HepG2 (cell line): ENCODE data around the gene BIRC6. TPM values are rescaled to one million over a fixed set of nuclear protein-coding genes. Genes with fewer than 3 reads are reported as not detected.

Source experiments
- ATAC-seq: fragments of 200-7000 bp; cut with Tn5 transposase; 3 replicates; pipeline ENCODE4 v1.9.1; 2020; ENCODE audit warnings: mild to moderate bottlenecking, moderate library complexity
- BruUV-seq: library from RNA; stranded (reverse); fragments of 400-500 nt; replicated peaks from 2 replicates; lab custom pipeline; 2021; lab: Mats Ljungman, UMichigan
- CTCF ChIA-PET: fragments of 300-600 bp; formaldehyde crosslinking; extraction: SDS; loops from one replicate; lab custom pipeline; 2021; ENCODE audit warnings: low total read pairs, inconsistent platforms, low intra/inter-chr PET ratio; lab: Yijun Ruan, JAX
- POLR2A ChIA-PET: fragments of 350-600 bp; sonication (Branson Sonifier 250); formaldehyde crosslinking; loops from one replicate; lab custom pipeline; 2020; ENCODE audit warnings: antibody characterized with exemption, inconsistent platforms; lab: Yijun Ruan, JAX
- DNase-seq: peaks from one replicate; pipeline ENCODE4 v3.0.0-alpha.2; 2015; ENCODE audit warnings: low spot score
- FAIRE-seq: peaks from 3 replicates; lab custom pipeline; 2011; peaks lifted over from hg19 to GRCh38; lab: Jason Lieb, UNC
- H2AFZ ChIP-seq: one replicate; pipeline ENCODE4 v1.6.1; 2011; ENCODE audit warnings: low read length, inconsistent platforms
- H3K27ac ChIP-seq: fragments of 300-600 bp; 3 replicates; pipeline ENCODE4 v1.8.0; 2011; ENCODE audit warnings: mixed run types, mild to moderate bottlenecking, mixed read lengths, low read length, inconsistent platforms; ENCODE audit not compliant: insufficient read depth; ENCODE audit errors: extremely low read length
- H3K27me3 ChIP-seq, 2 experiments: fragments of 200-600 bp in 1 of 2; 2 replicates in 1 of 2; 3 replicates in 1 of 2; pipeline versions ENCODE4 v1.6.0 to v1.8.0; 2011; ENCODE audit warnings: low read length in 2 of 2, mild to moderate bottlenecking in 2 of 2, moderate library complexity in 2 of 2, inconsistent platforms in 1 of 2; ENCODE audit not compliant: insufficient read depth in 2 of 2, control insufficient read depth in 1 of 2
- H3K36me3 ChIP-seq, 2 experiments: fragments of 200-600 bp in 1 of 2; replicated peaks in 1 of 2; 2 replicates in 1 of 2; 3 replicates in 1 of 2; pipeline versions ENCODE4 v1.5.1 to v1.8.0; 2011; ENCODE audit warnings: low read length in 2 of 2, inconsistent platforms in 1 of 2; ENCODE audit not compliant: insufficient read depth in 2 of 2, control insufficient read depth in 1 of 2
- H3K4me1 ChIP-seq: 2 replicates; pipeline ENCODE4 v1.5.1; 2012; ENCODE audit warnings: low read length, inconsistent platforms; ENCODE audit not compliant: insufficient read depth
- H3K4me2 ChIP-seq: 2 replicates; pipeline ENCODE4 v1.6.0; 2011; ENCODE audit warnings: low read depth, low read length, inconsistent platforms
- H3K4me3 ChIP-seq, 3 experiments: fragments of 200-600 bp in 1 of 3; sonication (generic), shearing (Covaris generic) in 1 of 3; replicated peaks in 1 of 3; 2 replicates each; pipeline ENCODE4 v1.5.1; 2011 to 2016; ENCODE audit warnings: low read length in 3 of 3, inconsistent platforms in 2 of 3, low read depth in 2 of 3, mild to moderate bottlenecking in 2 of 3, control low read depth in 1 of 3, mixed read lengths in 1 of 3; ENCODE audit not compliant: insufficient read depth in 1 of 3
- H3K79me2 ChIP-seq: one replicate; pipeline ENCODE4 v1.6.1; 2011; ENCODE audit warnings: low read length, inconsistent platforms; ENCODE audit not compliant: insufficient read depth
- H3K9ac ChIP-seq: 2 replicates; pipeline ENCODE4 v1.6.0; 2011; ENCODE audit warnings: mild to moderate bottlenecking, low read depth, low read length, inconsistent platforms; ENCODE audit not compliant: insufficient read depth
- H3K9me3 ChIP-seq: 2 replicates; pipeline ENCODE4 v1.5.1; 2012; ENCODE audit warnings: mild to moderate bottlenecking, low read length
- H4K20me1 ChIP-seq: 2 replicates; pipeline ENCODE4 v1.6.0; 2011; ENCODE audit warnings: inconsistent platforms, mild to moderate bottlenecking, low read length, moderate library complexity; ENCODE audit not compliant: insufficient read depth
- CEBPZ ChIP-seq: IDR thresholded peaks from 2 replicates; pipeline ENCODE4 v1.6.1; 2012; ENCODE audit warnings: low read length, improper control_type of control experiment
- ESRRA ChIP-seq: sonication (generic); formaldehyde crosslinking; IDR thresholded peaks from 2 replicates; pipeline ENCODE4 v1.5.1; 2020; ENCODE audit warnings: mild to moderate bottlenecking, low read depth, missing genetic modification reagents
- HNRNPK ChIP-seq: fragments of 200-400 bp; formaldehyde crosslinking; IDR thresholded peaks from 2 replicates; pipeline ENCODE4 v1.6.1; 2018; ENCODE audit warnings: low read length, low read depth, moderate library complexity, mild to moderate bottlenecking; ENCODE audit not compliant: poor library complexity, severe bottlenecking
- MAFF ChIP-seq: IDR thresholded peaks from 2 replicates; pipeline ENCODE4 v1.6.1; 2011; ENCODE audit warnings: low read depth, low read length, improper control_type of control experiment
- MAFK ChIP-seq, 2 experiments: IDR thresholded peaks in 1 of 2; conservative IDR thresholded peaks in 1 of 2; 2 replicates each; pipeline ENCODE4 v1.6.1; 2011; ENCODE audit warnings: improper control_type of control experiment in 2 of 2, low read length in 2 of 2
- TBL1XR1 ChIP-seq: fragments of 150-350 bp; IDR thresholded peaks from 2 replicates; pipeline ENCODE4 v1.6.1; 2014; ENCODE audit warnings: borderline replicate concordance, low read length; ENCODE audit not compliant: partially characterized antibody
- ZNF281 ChIP-seq: sonication (generic); formaldehyde crosslinking; IDR thresholded peaks from 2 replicates; pipeline ENCODE4 v1.4.0; 2020; ENCODE audit warnings: missing genetic modification reagents, borderline replicate concordance
- WGBS: methylation state at CpG from one replicate; pipeline ENCODE4 v1.1.6; 2017; ENCODE audit warnings: low lambda C conversion rate; 5-methylcytosine and 5-hydroxymethylcytosine counted together
- in situ Hi-C: cut with HindIII; loops from 2 replicates; pipeline ENCODE4 v1.10.0; 2017; ENCODE audit warnings: low pct_unique_long_range_greater_than_20kb; ENCODE audit not compliant: extremely low pct_ligation_motif_present
- intact Hi-C: fragments of 100-400 bp; cut with micrococcal nuclease; formaldehyde crosslinking; loops from one replicate; pipeline ENCODE4 v1.10.0; 2022; ENCODE audit not compliant: unreplicated experiment
- polyA plus RNA-seq, 8 experiments: library from polyadenylated mRNA; depleted of rRNA in 3 of 8; stranded (reverse) in 7 of 8; unstranded in 1 of 8; fragments of >200 nt; fragmentation: Illumina TruSeq in 4 of 8; extraction: Trizol in 4 of 8; gene quantifications; 2 replicates each; pipeline versions ENCODE4 v1.2.1 to v1.2.3, GENCODE V29; 2011 to 2016; ENCODE audit warnings: low read depth in 4 of 8, missing spikeins in 1 of 8, mixed read lengths in 1 of 8; ENCODE audit not compliant: insufficient read depth in 1 of 8
- total RNA-seq, 5 experiments: library from RNA; depleted of rRNA; stranded (reverse); fragments of >200 nt; fragmentation: Illumina TruSeq; extraction: Trizol; gene quantifications; 2 replicates each; pipeline ENCODE4 v1.2.3, GENCODE V29; 2016; ENCODE audit warnings: low read depth in 1 of 5

Gene BIRC6
- total and polyA plus RNA-seq, 2 of the 13 experiments (the other 11 are each of a cell fraction or from before 2014, with no cell fraction given): 65.6 to 120 TPM

GRCh38 chr2:32422133-32422532 lies 65.3 kb downstream of the BIRC6 start:
- no peak for ATAC-seq
- Histone ChIP-seq H3K36me3 (peaks cover 2 to 26% of the 10 kb centered on the region in 2 experiments; a peak in 3 of 5 replicates), H3K4me1 (peaks cover 8% of the 10 kb centered on the region; the same call in 1 of the 2 replicates), H3K27ac (no peak overlapping the region), H3K9me3 (no peaks in the 10 kb centered on the region), H3K4me2 (no peak overlapping the region), H3K4me3 (no peak overlapping the region), H3K9ac (no peak overlapping the region), H3K79me2 (peaks cover 86% of the 10 kb centered on the region), H2AFZ (no peak overlapping the region), H4K20me1 (peaks cover 3% of the 10 kb centered on the region; the same call in 1 of the 2 replicates), H3K27me3 (no peaks in the 10 kb centered on the region)
- POLR2A ChIA-PET: no interaction called here
- no peak for FAIRE-seq
- BruUV-seq: no TSS peak
- WGBS: 100% methylated on average over 1 of the region's 1 CpG
- TF ChIP-seq CEBPZ: no peak
- TF ChIP-seq ESRRA (CRISPR knock-in tag): no peak
- TF ChIP-seq HNRNPK: peak; percentile 23
- peak; percentile 67 for TF ChIP-seq MAFF
- TF ChIP-seq ZNF281 (CRISPR knock-in tag): no peak
- TF ChIP-seq MAFK (conservative IDR thresholded peaks at IDR 0.05 in 1 of 2, IDR thresholded peaks at IDR 0.05 in 1 of 2; ENCODE audit: low read length in 2 of 2): peak; percentile 61 to 77; a peak in 3 of 4 replicates
- no peak for TF ChIP-seq TBL1XR1
- DNase-seq: no peak
- CTCF ChIA-PET: no interaction called here
- intact Hi-C loops: no loop called here
- in situ Hi-C loops: no loop called here
